ENCODE measurements around the gene FANCB.

FANCB gene

GRCh38 chrX:14884714-14885113, 11.8 kb upstream of the FANCB start:
- Mint-ChIP-seq H3K27me3 (no peaks in the 10 kb centered on the region), H3K4me1 (peaks cover 9% of the 10 kb centered on the region), H3K4me3 (no peak overlapping the region), H3K36me3 (ENCODE audit: insufficient read depth) (no peaks in the 10 kb centered on the region), H3K9me3 (no peaks in the 10 kb centered on the region), H3K27ac (ENCODE audit: low read depth) (no peak overlapping the region)
- ATAC-seq (replicated peaks; ENCODE audit: extremely low read depth, poor library complexity, severe bottlenecking) (no peak), DNase-seq (ENCODE audit: low spot score in 2 of 2) (no peak)

DNA sequence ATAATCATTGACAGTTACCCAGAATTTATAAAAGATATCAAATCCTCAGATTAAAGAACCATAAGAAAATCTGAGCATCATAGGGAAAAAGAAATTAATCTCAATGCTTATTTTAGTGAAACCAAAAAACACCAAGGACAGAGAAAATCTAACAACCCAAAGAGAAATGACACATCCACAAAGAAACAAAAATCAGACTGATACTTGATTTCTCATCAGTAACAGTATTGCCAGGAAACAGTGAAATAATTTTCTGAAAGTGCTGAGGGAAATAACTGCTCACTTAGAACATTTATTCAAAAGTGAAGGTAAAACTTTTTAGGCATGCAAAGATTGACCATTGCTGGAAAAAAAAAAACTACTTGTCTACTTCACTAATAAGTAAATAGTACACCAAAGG, 11.0 kb upstream of the FANCB start:
- no peaks in the 10 kb centered on the region for H3K27me3 Mint-ChIP-seq
- ATAC-seq (replicated peaks; ENCODE audit: extremely low read depth, poor library complexity, severe bottlenecking): no peak
- H3K36me3 Mint-ChIP-seq (ENCODE audit: insufficient read depth): no peaks in the 10 kb centered on the region
- H3K4me3 Mint-ChIP-seq: no peak overlapping the region
- DNase-seq (ENCODE audit: low spot score in 2 of 2): no peak
- H3K27ac Mint-ChIP-seq (ENCODE audit: low read depth): no peak overlapping the region
- H3K4me1 Mint-ChIP-seq: peaks cover 5% of the 10 kb centered on the region
- no peaks in the 10 kb centered on the region for H3K9me3 Mint-ChIP-seq

DNA sequence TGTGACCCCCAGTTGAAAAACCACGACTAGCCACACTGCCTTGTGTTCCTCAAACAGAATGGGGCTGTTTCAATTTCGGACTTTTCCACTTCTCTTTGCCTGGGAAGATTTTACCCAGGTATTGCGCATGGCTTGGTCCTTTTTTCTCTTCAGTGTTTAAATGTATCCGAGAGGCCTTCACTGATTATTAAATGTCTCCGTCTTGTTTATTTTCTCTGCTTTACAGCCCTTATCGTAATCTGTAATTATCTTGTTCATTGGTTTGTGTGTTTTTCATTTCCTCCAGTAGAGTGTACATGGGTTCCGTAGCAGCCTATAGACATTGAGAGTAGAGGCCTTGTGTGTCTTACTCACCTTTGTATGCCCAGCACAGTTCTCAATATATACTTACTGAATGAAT, 2.8 kb upstream of the FANCB start:
- peaks cover 7% of the 10 kb centered on the region for H3K36me3 Mint-ChIP-seq (ENCODE audit: insufficient read depth)
- no peaks in the 10 kb centered on the region for H3K9me3 Mint-ChIP-seq
- no peak overlapping the region for H3K27ac Mint-ChIP-seq (ENCODE audit: low read depth)
- H3K27me3 Mint-ChIP-seq: no peaks in the 10 kb centered on the region
- H3K4me1 Mint-ChIP-seq: peaks cover 6% of the 10 kb centered on the region
- DNase-seq (ENCODE audit: low spot score in 2 of 2): no peak
- no peak for ATAC-seq (replicated peaks; ENCODE audit: extremely low read depth, poor library complexity, severe bottlenecking)
- no peak overlapping the region for H3K4me3 Mint-ChIP-seq

DNA sequence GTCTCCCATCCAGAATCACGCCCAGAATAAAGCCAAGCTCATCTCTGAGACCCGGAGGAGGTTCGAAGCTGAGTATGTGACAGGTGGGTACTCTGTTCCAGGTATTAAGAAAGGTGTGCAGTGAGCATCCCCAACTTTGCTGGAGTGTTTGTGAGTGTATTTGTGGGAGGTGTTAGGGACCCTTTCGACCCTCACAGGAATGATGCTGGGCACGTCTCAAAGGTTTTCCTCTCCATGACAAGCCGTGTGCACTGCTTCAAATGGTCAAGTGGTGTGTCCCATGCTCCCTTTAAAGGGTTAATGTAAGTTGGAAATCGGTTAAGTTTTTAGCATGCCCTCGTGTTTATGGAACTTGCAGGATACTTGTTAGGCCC, 794 bp upstream of the FANCB start:
- Mint-ChIP-seq H3K36me3 (ENCODE audit: insufficient read depth) (peaks cover 6% of the 10 kb centered on the region), H3K4me3 (peak overlapping the region; percentile 87), H3K4me1 (peaks cover 6% of the 10 kb centered on the region), H3K9me3 (no peaks in the 10 kb centered on the region), H3K27me3 (no peaks in the 10 kb centered on the region), H3K27ac (ENCODE audit: low read depth) (peak overlapping the region; percentile 87)
- DNase-seq (ENCODE audit: low spot score in 2 of 2) (no peak), ATAC-seq (replicated peaks; ENCODE audit: extremely low read depth, poor library complexity, severe bottlenecking) (no peak)

GRCh38 chrX:14872355-14872754, 514 bp downstream of the FANCB start:
- Mint-ChIP-seq H3K27ac (ENCODE audit: low read depth) (peak overlapping the region; percentile 87), H3K9me3 (no peaks in the 10 kb centered on the region), H3K4me1 (peaks cover 6% of the 10 kb centered on the region), H3K36me3 (ENCODE audit: insufficient read depth) (peaks cover 5% of the 10 kb centered on the region), H3K4me3 (peak overlapping the region; percentile 87), H3K27me3 (no peaks in the 10 kb centered on the region)
- ATAC-seq (replicated peaks; ENCODE audit: extremely low read depth, poor library complexity, severe bottlenecking) (no peak), DNase-seq (ENCODE audit: low spot score in 2 of 2) (no peak)

GRCh38 chrX:14871767-14872166, 1.1 kb downstream of the FANCB start:
- Mint-ChIP-seq H3K36me3 (ENCODE audit: insufficient read depth) (peaks cover 3% of the 10 kb centered on the region), H3K4me1 (peaks cover 3% of the 10 kb centered on the region), H3K9me3 (no peaks in the 10 kb centered on the region), H3K4me3 (no peak overlapping the region), H3K27ac (ENCODE audit: low read depth) (no peak overlapping the region), H3K27me3 (no peaks in the 10 kb centered on the region)
- DNase-seq (ENCODE audit: low spot score in 2 of 2): no peak
- ATAC-seq (replicated peaks; ENCODE audit: extremely low read depth, poor library complexity, severe bottlenecking): no peak

DNA sequence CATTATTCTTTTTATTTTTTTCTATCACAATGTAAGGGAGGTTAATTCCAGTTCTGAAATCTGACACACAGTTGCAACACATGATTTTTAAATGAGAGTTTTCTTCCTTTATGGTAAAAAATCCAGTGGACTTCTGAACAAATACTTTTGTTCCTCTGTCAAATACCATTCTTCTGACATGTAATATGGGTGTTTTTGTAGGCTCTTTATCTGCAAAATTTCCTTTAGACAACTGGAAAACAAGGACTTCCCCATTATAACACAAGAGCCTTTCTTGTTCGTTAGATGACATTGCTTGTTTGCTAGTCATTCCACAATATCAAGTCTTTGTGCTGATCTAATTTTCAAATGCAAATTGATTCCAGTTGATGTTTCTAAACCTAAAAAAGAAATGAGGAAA, 7.7 kb downstream of the FANCB start:
- H3K4me1 Mint-ChIP-seq: no peaks in the 10 kb centered on the region
- H3K27ac Mint-ChIP-seq (ENCODE audit: low read depth): no peak overlapping the region
- no peaks in the 10 kb centered on the region for H3K27me3 Mint-ChIP-seq
- no peaks in the 10 kb centered on the region for H3K36me3 Mint-ChIP-seq (ENCODE audit: insufficient read depth)
- no peak for ATAC-seq (replicated peaks; ENCODE audit: extremely low read depth, poor library complexity, severe bottlenecking)
- no peaks in the 10 kb centered on the region for H3K9me3 Mint-ChIP-seq
- H3K4me3 Mint-ChIP-seq: no peak overlapping the region
- DNase-seq (ENCODE audit: low spot score in 2 of 2): no peak

GRCh38 chrX:14864631-14865030, 8.2 kb downstream of the FANCB start:
- H3K27me3 Mint-ChIP-seq: no peaks in the 10 kb centered on the region
- ATAC-seq (replicated peaks; ENCODE audit: extremely low read depth, poor library complexity, severe bottlenecking): no peak
- H3K9me3 Mint-ChIP-seq: no peaks in the 10 kb centered on the region

DNA sequence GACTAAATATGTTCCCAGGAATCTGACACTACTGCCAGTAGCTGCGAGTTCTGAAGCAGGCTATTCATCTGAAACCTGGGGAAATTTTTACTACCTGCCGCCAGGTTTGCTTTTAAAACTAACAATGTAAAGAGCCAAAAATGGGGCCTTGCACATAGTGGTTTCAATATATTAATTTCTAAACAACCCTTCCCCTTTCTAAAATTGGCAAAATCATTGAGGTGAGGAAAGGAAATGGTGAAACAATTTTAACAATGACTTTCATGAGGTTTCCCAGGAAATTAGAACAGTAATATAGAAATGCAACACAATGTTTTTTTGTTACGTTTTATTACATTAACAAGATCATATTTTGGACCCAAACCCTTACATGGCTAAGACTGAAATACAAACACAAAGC, 21.3 kb downstream of the FANCB start:
- Mint-ChIP-seq H3K4me3 (no peak overlapping the region), H3K27ac (ENCODE audit: low read depth) (no peak overlapping the region), H3K36me3 (ENCODE audit: insufficient read depth) (peaks cover 1% of the 10 kb centered on the region), H3K4me1 (no peaks in the 10 kb centered on the region), H3K9me3 (no peaks in the 10 kb centered on the region), H3K27me3 (no peaks in the 10 kb centered on the region)
- DNase-seq (ENCODE audit: low spot score in 2 of 2) (no peak), ATAC-seq (replicated peaks; ENCODE audit: extremely low read depth, poor library complexity, severe bottlenecking) (no peak)

More at GRCh38 chrX:14864631-14865030, 8.2 kb downstream of the FANCB start:
- H3K4me1 Mint-ChIP-seq: no peaks in the 10 kb centered on the region
- H3K4me3 Mint-ChIP-seq: no peak overlapping the region
- H3K36me3 Mint-ChIP-seq (ENCODE audit: insufficient read depth): no peaks in the 10 kb centered on the region
- no peak for DNase-seq (ENCODE audit: low spot score in 2 of 2)
- H3K27ac Mint-ChIP-seq (ENCODE audit: low read depth): no peak overlapping the region

- Mint-ChIP-seq H3K9me3 (no peaks in the 10 kb centered on the region), H3K27ac (ENCODE audit: low read depth) (no peak overlapping the region), H3K4me3 (no peak overlapping the region), H3K36me3 (ENCODE audit: insufficient read depth) (peaks cover 1% of the 10 kb centered on the region), H3K27me3 (no peaks in the 10 kb centered on the region), H3K4me1 (no peaks in the 10 kb centered on the region)
- ATAC-seq (replicated peaks; ENCODE audit: extremely low read depth, poor library complexity, severe bottlenecking) (no peak), DNase-seq (ENCODE audit: low spot score in 2 of 2) (no peak)
These were observed 29.2 kb downstream of the FANCB start for GRCh38 chrX:14843666-14844065.

DNA sequence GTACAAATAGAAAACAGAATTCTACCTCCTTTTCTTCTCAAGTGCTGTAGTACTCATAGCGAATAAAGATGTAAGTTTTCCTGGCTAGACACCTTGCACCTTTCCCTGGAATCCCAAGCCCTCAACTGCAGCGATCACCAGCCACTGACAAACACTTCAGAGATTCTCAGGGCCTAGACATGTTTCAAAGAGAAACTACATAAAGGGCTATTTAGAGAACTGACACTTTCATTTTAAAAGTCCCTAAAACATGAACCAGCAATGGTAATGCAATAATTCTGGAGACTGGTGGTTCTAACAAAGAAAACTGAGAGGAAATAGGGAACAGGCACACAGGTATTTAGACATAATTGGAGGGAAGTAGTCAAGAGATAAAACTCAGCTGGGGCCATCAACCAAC, 35.7 kb downstream of the FANCB start:
- H3K36me3 Mint-ChIP-seq (ENCODE audit: insufficient read depth): no peaks in the 10 kb centered on the region
- ATAC-seq (replicated peaks; ENCODE audit: extremely low read depth, poor library complexity, severe bottlenecking) (no peak), DNase-seq (ENCODE audit: low spot score in 2 of 2) (no peak)
- no peaks in the 10 kb centered on the region for H3K27me3 Mint-ChIP-seq
- H3K4me3 Mint-ChIP-seq: no peak overlapping the region
- no peaks in the 10 kb centered on the region for H3K4me1 Mint-ChIP-seq
- no peaks in the 10 kb centered on the region for H3K9me3 Mint-ChIP-seq
- no peak overlapping the region for H3K27ac Mint-ChIP-seq (ENCODE audit: low read depth)

DNA sequence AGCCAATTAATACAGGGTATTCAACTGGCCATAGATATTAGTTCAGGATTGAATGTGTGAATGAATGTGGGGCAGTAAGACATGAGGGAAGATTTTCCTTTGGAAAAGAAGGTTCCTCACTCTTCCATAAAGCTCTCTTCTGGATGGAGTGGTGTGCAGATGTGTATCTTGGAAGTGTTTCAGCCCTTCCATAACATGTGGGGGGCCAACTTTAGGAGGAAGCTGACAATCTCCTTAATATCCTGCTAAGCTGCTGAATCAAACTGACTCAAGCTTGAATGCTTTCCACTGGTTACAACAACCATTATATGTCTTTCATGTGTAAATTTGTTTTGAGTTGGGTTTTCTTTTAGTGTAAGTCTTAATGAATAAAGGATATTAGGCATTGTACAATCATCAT, 40.3 kb downstream of the FANCB start:
- H3K4me1 Mint-ChIP-seq: no peaks in the 10 kb centered on the region
- ATAC-seq (replicated peaks; ENCODE audit: extremely low read depth, poor library complexity, severe bottlenecking) (no peak), DNase-seq (ENCODE audit: low spot score in 2 of 2) (no peak)
- H3K27me3 Mint-ChIP-seq: no peaks in the 10 kb centered on the region
- H3K9me3 Mint-ChIP-seq: no peaks in the 10 kb centered on the region
- no peaks in the 10 kb centered on the region for H3K36me3 Mint-ChIP-seq (ENCODE audit: insufficient read depth)
- H3K4me3 Mint-ChIP-seq: no peak overlapping the region
- no peak overlapping the region for H3K27ac Mint-ChIP-seq (ENCODE audit: low read depth)

- ATAC-seq (replicated peaks; ENCODE audit: extremely low read depth, poor library complexity, severe bottlenecking): no peak
- Mint-ChIP-seq H3K9me3 (no peaks in the 10 kb centered on the region), H3K4me1 (no peaks in the 10 kb centered on the region), H3K4me3 (no peak overlapping the region), H3K27ac (ENCODE audit: low read depth) (no peak overlapping the region), H3K36me3 (ENCODE audit: insufficient read depth) (no peaks in the 10 kb centered on the region), H3K27me3 (no peaks in the 10 kb centered on the region)
- no peak for DNase-seq (ENCODE audit: low spot score in 2 of 2)
These were observed 40.7 kb downstream of the FANCB start for GRCh38 chrX:14832151-14832550.

DNA sequence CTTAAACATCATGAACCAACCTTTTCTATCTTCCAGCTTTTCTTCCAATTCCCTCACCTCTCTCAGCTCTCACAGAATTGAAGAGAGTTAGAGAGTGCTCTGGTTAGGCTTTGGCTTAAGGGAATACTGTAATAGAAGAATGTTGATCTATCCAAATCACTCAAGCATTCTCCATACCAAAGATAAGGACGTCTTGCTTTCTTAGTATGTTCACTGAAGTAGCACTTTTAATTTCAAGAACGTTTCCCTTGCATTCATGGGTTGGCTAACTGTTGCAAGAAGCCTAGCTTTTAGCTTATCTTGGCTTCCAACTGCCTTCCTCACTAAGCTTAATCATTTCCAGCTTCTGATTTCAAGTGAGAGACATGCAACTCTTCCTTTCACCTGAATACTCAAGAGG, 43.2 kb downstream of the FANCB start:
- H3K4me1 Mint-ChIP-seq: no peaks in the 10 kb centered on the region
- H3K36me3 Mint-ChIP-seq (ENCODE audit: insufficient read depth): no peaks in the 10 kb centered on the region
- H3K27ac Mint-ChIP-seq (ENCODE audit: low read depth): no peak overlapping the region
- no peaks in the 10 kb centered on the region for H3K9me3 Mint-ChIP-seq
- ATAC-seq (replicated peaks; ENCODE audit: extremely low read depth, poor library complexity, severe bottlenecking) (no peak), DNase-seq (ENCODE audit: low spot score in 2 of 2) (no peak)
- H3K27me3 Mint-ChIP-seq: peaks cover 9% of the 10 kb centered on the region
- no peak overlapping the region for H3K4me3 Mint-ChIP-seq

Data from central memory CD8-positive, alpha-beta T cell (primary cell).